WTC11 (cell line): ENCODE results near the gene FBXO42.

Source experiments
- CTCF ChIP-seq: fragments of 200-600 bp; IDR thresholded peaks from 2 replicates; pipeline ENCODE4 v1.8.0; 2022; ENCODE audit warnings: antibody characterized with exemption
- NFATC4 ChIP-seq: fragments of 250-450 bp; sonication (Bioruptor Pico); IDR thresholded peaks from 2 replicates; pipeline ENCODE4 v1.9.0; 2021; ENCODE audit warnings: mild to moderate bottlenecking
- NR2C2 ChIP-seq: sonication (generic); formaldehyde crosslinking; IDR thresholded peaks from 2 replicates; pipeline ENCODE4 v1.8.0; 2022; ENCODE audit warnings: mild to moderate bottlenecking, missing genetic modification reagents
- SMAD3 ChIP-seq: sonication (generic); formaldehyde crosslinking; IDR thresholded peaks from 2 replicates; pipeline ENCODE4 v1.8.0; 2022; ENCODE audit warnings: missing genetic modification reagents, mild to moderate bottlenecking, borderline replicate concordance
- SMAD4 ChIP-seq: sonication (generic); formaldehyde crosslinking; IDR thresholded peaks from 2 replicates; pipeline ENCODE4 v1.8.0; 2022; ENCODE audit warnings: mild to moderate bottlenecking, missing genetic modification reagents
- TCF7 ChIP-seq: sonication (generic); formaldehyde crosslinking; IDR thresholded peaks from 2 replicates; pipeline ENCODE4 v1.8.0; 2022; ENCODE audit warnings: mild to moderate bottlenecking, low read depth, missing genetic modification reagents, moderate library complexity
- ZNF317 ChIP-seq: sonication (generic); formaldehyde crosslinking; IDR thresholded peaks from 2 replicates; pipeline ENCODE4 v1.8.1; 2023; ENCODE audit warnings: low read depth, mild to moderate bottlenecking, moderate library complexity, missing genetic modification reagents, borderline replicate concordance
- ZNF532 ChIP-seq: fragments of 250-450 bp; sonication (Bioruptor Pico); IDR thresholded peaks from 2 replicates; pipeline ENCODE4 v1.9.0; 2021; ENCODE audit warnings: mild to moderate bottlenecking, borderline replicate concordance
- TF ChIP-seq, protein P1 (sequence below): sonication (generic); formaldehyde crosslinking; conservative IDR thresholded peaks from 2 replicates; pipeline ENCODE4 v1.8.1; 2022; ENCODE audit warnings: mild to moderate bottlenecking, missing genetic modification reagents
- TF ChIP-seq, protein P2 (sequence below): sonication (generic); formaldehyde crosslinking; IDR thresholded peaks from 2 replicates; pipeline ENCODE4 v1.8.1; 2023; ENCODE audit warnings: mild to moderate bottlenecking, missing genetic modification reagents, moderate library complexity

GRCh38 chr1:16241221-16241708 lies 111.0 kb downstream of the FBXO42 start:
- TF ChIP-seq CTCF (no peak), SMAD4 (CRISPR knock-in tag) (no peak), NR2C2 (CRISPR knock-in tag) (no peak), ZNF317 (CRISPR knock-in tag) (no peak), SMAD3 (CRISPR knock-in tag) (no peak), NFATC4 (CRISPR knock-in tag) (no peak), ZNF532 (CRISPR knock-in tag) (no peak), TCF7 (CRISPR knock-in tag) (no peak)
- TF ChIP-seq, protein P1, sequence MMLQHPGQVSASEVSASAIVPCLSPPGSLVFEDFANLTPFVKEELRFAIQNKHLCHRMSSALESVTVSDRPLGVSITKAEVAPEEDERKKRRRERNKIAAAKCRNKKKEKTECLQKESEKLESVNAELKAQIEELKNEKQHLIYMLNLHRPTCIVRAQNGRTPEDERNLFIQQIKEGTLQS (CRISPR knock-in tag): no peak
- TF ChIP-seq, protein P2, sequence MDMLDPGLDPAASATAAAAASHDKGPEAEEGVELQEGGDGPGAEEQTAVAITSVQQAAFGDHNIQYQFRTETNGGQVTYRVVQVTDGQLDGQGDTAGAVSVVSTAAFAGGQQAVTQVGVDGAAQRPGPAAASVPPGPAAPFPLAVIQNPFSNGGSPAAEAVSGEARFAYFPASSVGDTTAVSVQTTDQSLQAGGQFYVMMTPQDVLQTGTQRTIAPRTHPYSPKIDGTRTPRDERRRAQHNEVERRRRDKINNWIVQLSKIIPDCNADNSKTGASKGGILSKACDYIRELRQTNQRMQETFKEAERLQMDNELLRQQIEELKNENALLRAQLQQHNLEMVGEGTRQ (CRISPR knock-in tag): no peak
